Esophagus squamous epithelium (tissue), 5 donors: Measurements from ENCODE around the gene AK1. TPM values are rescaled to one million over a fixed set of nuclear protein-coding genes. Genes with fewer than 3 reads are reported as not detected.

Experiments used
- DNase-seq: peaks from one replicate; lab custom pipeline; 2025; lab: John Stamatoyannopoulos, UW
- H3K27ac ChIP-seq, 4 donors: fragments of 200-600 bp; sonication (generic); one replicate each; pipeline ENCODE4 v1.5.1; 2016 to 2019; ENCODE audit warnings: mild to moderate bottlenecking in 1 of 4
- H3K27me3 ChIP-seq, 4 donors: fragments of 200-600 bp; sonication (generic); 1 replicate in 3 of 4; 2 replicates in 1 of 4; pipeline versions ENCODE4 v1.5.1 to v1.6.0; 2017 to 2021; ENCODE audit warnings: antibody characterized with exemption in 1 of 4
- H3K36me3 ChIP-seq, 3 donors: fragments of 200-600 bp; sonication (generic); one replicate each; pipeline ENCODE4 v1.5.1; 2016 to 2019
- H3K4me1 ChIP-seq, 3 donors: fragments of 200-600 bp; sonication (generic); one replicate each; pipeline ENCODE4 v1.5.1; 2017 to 2019
- H3K4me3 ChIP-seq, 4 donors: fragments of 200-600 bp; sonication (generic); 1 replicate in 3 of 4; 2 replicates in 1 of 4; pipeline ENCODE4 v1.5.1; 2016 to 2019; ENCODE audit warnings: mild to moderate bottlenecking in 2 of 4, moderate library complexity in 1 of 4
- H3K9me3 ChIP-seq, 3 donors: fragments of 200-600 bp; sonication (generic); one replicate each; pipeline ENCODE4 v1.5.1; 2016 to 2019
- POLR2A ChIP-seq, 4 donors: fragments of 450-650 bp; IDR thresholded peaks; one replicate each; pipeline ENCODE4 v1.6.1; 2017; ENCODE audit warnings: antibody characterized with exemption in 4 of 4, mild to moderate bottlenecking in 4 of 4, moderate library complexity in 3 of 4
- WGBS, 2 donors: methylation state at CpG; one replicate each; pipeline ENCODE4 v1.1.5; 2018; 5-methylcytosine and 5-hydroxymethylcytosine counted together
- intact Hi-C: fragments of 100-400 bp; cut with DNase I; formaldehyde crosslinking; loops from one replicate; pipeline ENCODE4 v1.15.0; 2022
- total RNA-seq, 4 donors: library from RNA; depleted of rRNA; stranded (reverse); fragments of >200 nt; gene quantifications; one replicate each; pipeline ENCODE4 v1.1.0, GENCODE V29; 2016
- TF ChIP-seq, protein P1 (sequence below), 6 experiments: fragments of 450-650 bp in 4 of 6; fragments of 200-600 bp in 2 of 6; sonication (generic) in 2 of 6; IDR thresholded peaks; one replicate each; pipeline ENCODE4 v1.5.1; 2016 to 2019; ENCODE audit warnings: antibody characterized with exemption in 6 of 6, mild to moderate bottlenecking in 4 of 6, moderate library complexity in 4 of 6
- donor health status: DM: yes; HTN: yes; CAD: no.

Gene AK1, protein sequence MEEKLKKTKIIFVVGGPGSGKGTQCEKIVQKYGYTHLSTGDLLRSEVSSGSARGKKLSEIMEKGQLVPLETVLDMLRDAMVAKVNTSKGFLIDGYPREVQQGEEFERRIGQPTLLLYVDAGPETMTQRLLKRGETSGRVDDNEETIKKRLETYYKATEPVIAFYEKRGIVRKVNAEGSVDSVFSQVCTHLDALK
- total RNA-seq, result 10 to 100 TPM; 11.1 to 36.1 (median 26.8) TPM

- DNase-seq, result no peak
- no peaks in the 10 kb centered on the region for H3K27me3 ChIP-seq
- H3K27ac ChIP-seq, result peak within 1 kb of the TSS; percentile 78 to 91 (median 83)
- 0% methylated on average over 7 of the region's 44 CpGs; no CpG with 5 or more reads in 1 of the 2 donors for whole genome bisulfite sequencing, 2 donors
- TF ChIP-seq, protein P1, sequence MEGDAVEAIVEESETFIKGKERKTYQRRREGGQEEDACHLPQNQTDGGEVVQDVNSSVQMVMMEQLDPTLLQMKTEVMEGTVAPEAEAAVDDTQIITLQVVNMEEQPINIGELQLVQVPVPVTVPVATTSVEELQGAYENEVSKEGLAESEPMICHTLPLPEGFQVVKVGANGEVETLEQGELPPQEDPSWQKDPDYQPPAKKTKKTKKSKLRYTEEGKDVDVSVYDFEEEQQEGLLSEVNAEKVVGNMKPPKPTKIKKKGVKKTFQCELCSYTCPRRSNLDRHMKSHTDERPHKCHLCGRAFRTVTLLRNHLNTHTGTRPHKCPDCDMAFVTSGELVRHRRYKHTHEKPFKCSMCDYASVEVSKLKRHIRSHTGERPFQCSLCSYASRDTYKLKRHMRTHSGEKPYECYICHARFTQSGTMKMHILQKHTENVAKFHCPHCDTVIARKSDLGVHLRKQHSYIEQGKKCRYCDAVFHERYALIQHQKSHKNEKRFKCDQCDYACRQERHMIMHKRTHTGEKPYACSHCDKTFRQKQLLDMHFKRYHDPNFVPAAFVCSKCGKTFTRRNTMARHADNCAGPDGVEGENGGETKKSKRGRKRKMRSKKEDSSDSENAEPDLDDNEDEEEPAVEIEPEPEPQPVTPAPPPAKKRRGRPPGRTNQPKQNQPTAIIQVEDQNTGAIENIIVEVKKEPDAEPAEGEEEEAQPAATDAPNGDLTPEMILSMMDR (IDR thresholded peaks at IDR 0.05), result no peak
- peak in 1 of 4 donors; percentile 45 for TF ChIP-seq POLR2A (IDR thresholded peaks at IDR 0.05)
- peaks cover 0 to under 1% (median 0%) of the 10 kb centered on the region in 3 donors for H3K36me3 ChIP-seq
- peak within 1 kb of the TSS; percentile 55 to 87 (median 60) for H3K4me3 ChIP-seq
- H3K4me1 ChIP-seq, result peaks cover 36 to 57% (median 40%) of the 10 kb centered on the region in 3 donors
- H3K9me3 ChIP-seq, result no peaks in the 10 kb centered on the region
- intact Hi-C loops, result loop anchor here (10.0 kb wide), 1 partner anchor 143 kb away; the partner anchor contains the start of gene TOR2A
These were observed at the start of gene AK1 for GRCh38 chr9:127877566-127877998. Gene AK1, minus strand, starts transcription at chr9:127877675. Its CDS starts 3,058 bp downstream, at chr9:127874617.

DNA sequence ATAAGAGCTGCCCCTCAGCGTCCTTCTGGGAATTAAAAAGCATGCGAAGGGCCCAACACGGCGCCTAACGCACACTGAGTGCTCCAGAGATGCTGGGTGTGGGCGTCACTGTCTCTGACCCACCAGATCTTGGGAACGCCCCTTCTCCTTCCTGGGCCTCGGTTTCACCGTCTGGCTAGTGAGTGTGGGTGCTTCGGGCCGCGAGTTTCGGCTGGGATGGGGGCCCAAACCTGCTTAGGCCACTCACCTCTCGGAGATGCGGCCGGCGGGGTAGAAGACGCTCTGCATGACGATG, 49.4 kb upstream of the AK1 start:
- WGBS, 2 donors, result 8 to 10% methylated on average over 10 to 11 of the region's 19 CpGs
- peak overlapping the region; percentile 12 to 59 (median 30) for H3K27ac ChIP-seq
- H3K4me1 ChIP-seq, result peaks cover 31 to 56% (median 38%) of the 10 kb centered on the region in 3 donors
- no peak for DNase-seq
- H3K9me3 ChIP-seq, result no peaks in the 10 kb centered on the region
- H3K36me3 ChIP-seq, result no peaks in the 10 kb centered on the region
- intact Hi-C loops, result loop anchor here (10.0 kb wide), 1 partner anchor 332 kb away; no protein-coding TSS in a partner anchor
- H3K27me3 ChIP-seq, result peaks cover 0 to 53% (median 0%) of the 10 kb centered on the region in 4 donors
- peak overlapping the region; percentile 32 to 63 (median 52) for H3K4me3 ChIP-seq
- TF ChIP-seq, protein P1 (IDR thresholded peaks at IDR 0.05), result no peak
- TF ChIP-seq POLR2A (IDR thresholded peaks at IDR 0.05), result no peak

- peaks cover 0 to 55% (median 0%) of the 10 kb centered on the region in 4 donors for H3K27me3 ChIP-seq
- H3K4me1 ChIP-seq, result peaks cover 37 to 56% (median 37%) of the 10 kb centered on the region in 3 donors
- no peak for DNase-seq
- H3K36me3 ChIP-seq, result no peaks in the 10 kb centered on the region
- H3K27ac ChIP-seq, result peak overlapping the region in 2 of 4 donors; percentile 12 to 59
- intact Hi-C loops, result loop anchor here (10.0 kb wide), 1 partner anchor 331 kb away; no protein-coding TSS in a partner anchor
- no peaks in the 10 kb centered on the region for H3K9me3 ChIP-seq
- H3K4me3 ChIP-seq, result peak overlapping the region in 3 of 4 donors; percentile 49 to 63 (median 54)
- TF ChIP-seq, protein P1 (IDR thresholded peaks at IDR 0.05), result no peak
- no peak for TF ChIP-seq POLR2A (IDR thresholded peaks at IDR 0.05)
- 59 to 70% methylated on average over 6 to 9 of the region's 14 CpGs for WGBS, 2 donors
These were observed 48.8 kb upstream of the AK1 start for GRCh38 chr9:127925959-127926905.

DNA sequence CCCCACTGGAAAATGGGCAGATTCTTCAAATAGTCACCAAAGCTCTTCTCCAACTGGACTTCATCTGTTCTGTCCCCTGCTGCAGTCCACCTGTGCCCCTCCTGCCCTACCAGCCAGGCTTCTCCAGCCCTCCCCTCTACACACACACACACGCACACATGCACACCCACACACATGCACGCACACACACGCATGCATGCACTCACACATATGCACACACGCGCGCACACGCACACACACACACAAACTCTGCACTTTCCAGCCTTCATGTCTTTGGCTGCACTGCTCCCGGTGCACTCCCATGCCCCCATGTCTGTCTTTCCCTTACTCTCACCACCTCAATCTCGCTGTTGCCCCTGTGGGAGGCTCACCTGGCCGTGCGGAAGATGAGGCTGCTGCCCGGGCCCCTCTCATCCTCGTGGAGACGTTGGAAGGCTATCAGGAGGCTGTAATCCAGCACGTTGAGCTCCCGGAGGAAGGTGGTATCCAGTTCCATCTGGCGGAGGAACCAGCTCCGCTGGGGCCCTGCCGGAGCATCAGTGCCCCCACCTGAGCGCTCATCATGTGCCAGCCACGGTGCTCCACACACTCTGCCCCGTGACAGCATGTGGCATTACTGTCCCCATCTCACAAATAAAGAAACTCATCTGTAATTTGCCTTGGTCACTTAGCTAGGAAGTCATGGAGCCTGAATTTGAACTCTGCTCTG, 47.4 kb upstream of the AK1 start:
- Histone ChIP-seq H3K27ac (no peak overlapping the region), H3K9me3 (no peaks in the 10 kb centered on the region), H3K4me3 (no peak overlapping the region), H3K36me3 (no peaks in the 10 kb centered on the region), H3K27me3 (peaks cover 0 to 53% (median 0%) of the 10 kb centered on the region in 4 donors), H3K4me1 (peaks cover 28 to 56% (median 32%) of the 10 kb centered on the region in 3 donors)
- TF ChIP-seq, protein P1 (IDR thresholded peaks at IDR 0.05), result no peak
- TF ChIP-seq POLR2A (IDR thresholded peaks at IDR 0.05), result no peak
- no peak for DNase-seq
- 89 to 94% methylated on average over 12 to 22 of the region's 22 CpGs for WGBS, 2 donors
- intact Hi-C loops, result loop anchor here (5.0 to 10.0 kb wide), 3 partner anchors 138 to 330 kb away; partner anchors contain the start of genes CDK9 and TOR2A
